ENCODE measurements around the gene KLF11.
"Not testable (repeated sequence)": the region's sequence is repeated elsewhere in the genome, so short reads cannot be mapped to it uniquely, and the experiment has no call there.

KLF11 gene

DNA sequence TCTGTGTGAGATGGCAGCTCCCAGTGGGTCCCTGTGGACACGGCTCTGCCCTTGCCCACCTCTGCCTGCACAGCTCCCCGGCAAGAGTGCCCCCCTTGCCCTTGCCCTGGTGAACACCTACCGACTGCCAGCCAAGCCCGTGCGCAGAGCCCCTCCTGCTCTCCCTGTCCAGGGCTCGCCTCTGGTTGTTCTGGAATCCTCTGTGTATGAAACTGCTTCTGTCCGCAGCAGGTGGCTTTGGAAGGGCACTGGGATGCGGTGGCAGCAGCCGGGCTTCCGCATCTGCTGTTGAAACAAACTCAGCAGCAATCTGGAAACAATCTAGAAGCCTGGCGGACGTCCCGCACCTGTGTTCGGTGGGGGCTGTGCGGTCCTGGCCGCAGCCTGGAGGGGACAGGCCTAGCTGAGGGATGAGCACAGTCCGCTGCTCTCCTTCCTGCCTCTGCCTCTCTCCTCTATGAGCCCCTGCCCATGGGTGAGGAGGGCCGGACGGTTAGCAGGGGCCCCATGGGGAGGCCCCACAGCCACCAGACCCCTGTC, 34.0 kb upstream of the KLF11 start:
- no peak overlapping the region for H3K4me3 ChIP-seq (ENCODE audit: low read depth, low read length)
- TF ChIP-seq, protein P1, sequence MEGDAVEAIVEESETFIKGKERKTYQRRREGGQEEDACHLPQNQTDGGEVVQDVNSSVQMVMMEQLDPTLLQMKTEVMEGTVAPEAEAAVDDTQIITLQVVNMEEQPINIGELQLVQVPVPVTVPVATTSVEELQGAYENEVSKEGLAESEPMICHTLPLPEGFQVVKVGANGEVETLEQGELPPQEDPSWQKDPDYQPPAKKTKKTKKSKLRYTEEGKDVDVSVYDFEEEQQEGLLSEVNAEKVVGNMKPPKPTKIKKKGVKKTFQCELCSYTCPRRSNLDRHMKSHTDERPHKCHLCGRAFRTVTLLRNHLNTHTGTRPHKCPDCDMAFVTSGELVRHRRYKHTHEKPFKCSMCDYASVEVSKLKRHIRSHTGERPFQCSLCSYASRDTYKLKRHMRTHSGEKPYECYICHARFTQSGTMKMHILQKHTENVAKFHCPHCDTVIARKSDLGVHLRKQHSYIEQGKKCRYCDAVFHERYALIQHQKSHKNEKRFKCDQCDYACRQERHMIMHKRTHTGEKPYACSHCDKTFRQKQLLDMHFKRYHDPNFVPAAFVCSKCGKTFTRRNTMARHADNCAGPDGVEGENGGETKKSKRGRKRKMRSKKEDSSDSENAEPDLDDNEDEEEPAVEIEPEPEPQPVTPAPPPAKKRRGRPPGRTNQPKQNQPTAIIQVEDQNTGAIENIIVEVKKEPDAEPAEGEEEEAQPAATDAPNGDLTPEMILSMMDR (IDR thresholded peaks at IDR 0.05; ENCODE audit: low read depth, low read length, missing control alignments): no peak
- no peak for DNase-seq (ENCODE audit: low read depth)

DNA sequence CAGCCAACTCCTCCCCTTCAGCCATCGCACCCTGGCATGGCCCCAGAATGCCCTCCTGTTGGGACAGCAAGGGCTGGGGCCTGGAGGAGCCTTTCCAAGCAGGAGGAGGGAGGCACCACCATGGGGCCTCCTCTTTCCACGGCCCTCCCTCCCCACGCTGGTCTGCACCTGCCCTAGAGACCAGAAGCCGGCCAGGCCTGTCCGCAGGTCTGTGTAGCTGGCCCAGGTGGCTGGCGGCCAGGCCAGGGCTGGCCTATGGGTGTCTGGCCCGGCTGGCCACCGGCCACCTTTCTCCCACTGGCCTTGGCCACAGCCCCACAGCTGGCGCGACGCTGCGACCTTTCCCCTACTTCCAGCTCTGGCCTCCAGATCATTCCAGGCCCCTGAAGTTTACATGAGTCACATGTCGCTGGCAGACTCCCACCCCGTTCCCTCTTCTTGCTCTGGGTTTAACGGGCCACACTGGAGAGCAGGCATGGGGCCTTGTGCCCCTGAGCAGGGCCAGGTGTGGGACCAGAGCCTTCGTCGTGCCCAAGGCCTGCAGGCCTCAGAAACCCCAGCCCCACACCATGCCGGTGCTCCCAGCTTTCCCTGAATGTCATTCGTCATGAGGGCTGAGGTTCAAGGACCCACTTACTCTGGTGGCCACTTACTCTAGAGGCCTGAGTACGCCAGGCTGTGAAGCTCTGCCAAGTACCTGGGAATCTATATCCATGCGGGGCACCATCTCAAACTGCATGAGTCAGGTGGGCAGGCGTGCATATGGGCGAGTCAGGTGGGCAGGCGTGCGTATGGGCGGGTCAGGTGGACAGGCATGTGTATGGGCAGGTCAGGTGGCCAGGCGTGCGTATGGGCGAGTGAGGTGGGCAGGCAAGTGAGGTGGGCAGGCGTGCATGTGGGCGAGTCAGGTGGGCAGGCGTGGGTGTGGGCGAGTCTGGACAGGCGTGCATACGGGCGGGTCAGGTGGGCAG, 33.3 kb upstream of the KLF11 start:
- DNase-seq (ENCODE audit: low read depth): no peak
- TF ChIP-seq, protein P1 (IDR thresholded peaks at IDR 0.05; ENCODE audit: low read depth, low read length, missing control alignments): no peak
- H3K4me3 ChIP-seq (ENCODE audit: low read depth, low read length): no peak overlapping the region

DNA sequence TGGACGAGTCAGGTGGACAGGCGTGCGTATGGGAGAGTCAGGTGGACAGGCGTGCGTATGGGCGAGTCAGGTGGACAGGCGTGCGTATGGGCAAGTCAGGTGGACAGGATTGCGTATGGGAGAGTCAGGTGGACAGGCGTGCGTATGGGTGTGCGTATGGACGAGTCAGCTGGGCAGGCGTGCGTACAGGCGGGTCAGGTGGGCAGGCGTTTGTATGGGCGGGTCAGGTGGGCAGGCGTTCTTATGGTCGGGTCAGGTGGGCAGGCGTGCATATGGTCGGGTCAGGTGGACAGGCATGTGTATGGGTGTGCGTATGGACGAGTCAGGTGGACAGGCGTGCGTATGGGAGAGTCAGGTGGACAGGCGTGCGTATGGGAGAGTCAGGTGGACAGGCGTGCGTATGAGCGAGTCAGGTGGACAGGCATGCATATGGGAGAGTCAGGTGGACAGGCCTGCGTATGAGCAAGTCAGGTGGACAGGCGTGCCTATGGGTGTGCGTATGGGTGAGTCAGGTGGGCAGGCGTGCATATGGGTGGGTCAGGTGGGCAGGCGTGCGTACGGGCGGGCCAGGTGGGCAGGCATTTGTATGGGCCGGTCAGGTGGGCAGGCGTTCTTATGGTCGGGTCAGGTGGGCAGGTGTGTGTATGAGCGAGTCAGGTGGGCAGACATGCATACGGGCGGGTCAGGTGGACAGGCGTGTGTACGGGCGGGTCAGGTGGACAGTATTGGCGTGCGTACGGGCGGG, 32.3 kb upstream of the KLF11 start:
- not testable (repeated sequence) for DNase-seq (ENCODE audit: low read depth)

GRCh38 chr2:10011606-10012325, 31.6 kb upstream of the KLF11 start:
- DNase-seq (ENCODE audit: low read depth); H3K4me3 ChIP-seq (ENCODE audit: low read depth, low read length): not testable (repeated sequence)

More for the DNA sequence above, 32.3 kb upstream of the KLF11 start:
- not testable (repeated sequence) for H3K4me3 ChIP-seq (ENCODE audit: low read depth, low read length)

DNA sequence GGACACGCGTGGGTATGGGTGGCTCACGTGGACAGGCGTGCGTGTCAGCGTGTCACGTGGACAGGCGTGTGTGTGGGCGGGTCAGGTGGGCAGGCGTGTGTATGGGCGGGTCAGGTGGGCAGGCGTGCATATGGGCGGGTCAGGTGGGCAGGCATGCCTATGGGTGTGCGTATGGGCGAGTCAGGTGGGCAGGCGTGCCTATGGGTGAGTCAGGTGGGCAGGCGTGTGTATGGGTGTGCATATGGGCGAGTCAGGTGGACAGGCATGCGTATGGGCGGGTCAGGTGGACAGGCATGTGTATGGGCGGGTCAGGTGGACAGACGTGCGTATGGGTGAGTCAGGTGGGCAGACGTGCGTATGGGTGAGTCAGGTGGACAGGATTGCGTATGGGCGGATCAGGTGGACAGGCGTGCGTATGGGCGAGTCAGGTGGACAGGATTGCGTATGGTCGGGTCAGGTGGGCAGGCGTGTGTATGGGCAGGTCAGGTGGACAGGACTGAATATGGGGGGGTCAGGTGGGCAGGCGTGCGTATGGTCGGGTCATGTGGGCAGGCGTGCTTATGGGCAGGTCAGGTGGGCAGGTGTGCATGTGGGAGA, 30.9 kb upstream of the KLF11 start:
- H3K4me3 ChIP-seq (ENCODE audit: low read depth, low read length); DNase-seq (ENCODE audit: low read depth): not testable (repeated sequence)

GRCh38 chr2:10012963-10013461, 30.3 kb upstream of the KLF11 start:
- no peak overlapping the region for H3K4me3 ChIP-seq (ENCODE audit: low read depth, low read length)
- DNase-seq (ENCODE audit: low read depth): no peak
- TF ChIP-seq, protein P1 (IDR thresholded peaks at IDR 0.05; ENCODE audit: low read depth, low read length, missing control alignments): no peak

GRCh38 chr2:10013651-10014417, 29.5 kb upstream of the KLF11 start:
- not testable (repeated sequence) for H3K4me3 ChIP-seq (ENCODE audit: low read depth, low read length); DNase-seq (ENCODE audit: low read depth)
